ENCODE measurements around the gene TCOF1.
A peak's percentile ranks its signal among the peaks of the same experiment; 100 is the strongest.

Gene TCOF1

DNA sequence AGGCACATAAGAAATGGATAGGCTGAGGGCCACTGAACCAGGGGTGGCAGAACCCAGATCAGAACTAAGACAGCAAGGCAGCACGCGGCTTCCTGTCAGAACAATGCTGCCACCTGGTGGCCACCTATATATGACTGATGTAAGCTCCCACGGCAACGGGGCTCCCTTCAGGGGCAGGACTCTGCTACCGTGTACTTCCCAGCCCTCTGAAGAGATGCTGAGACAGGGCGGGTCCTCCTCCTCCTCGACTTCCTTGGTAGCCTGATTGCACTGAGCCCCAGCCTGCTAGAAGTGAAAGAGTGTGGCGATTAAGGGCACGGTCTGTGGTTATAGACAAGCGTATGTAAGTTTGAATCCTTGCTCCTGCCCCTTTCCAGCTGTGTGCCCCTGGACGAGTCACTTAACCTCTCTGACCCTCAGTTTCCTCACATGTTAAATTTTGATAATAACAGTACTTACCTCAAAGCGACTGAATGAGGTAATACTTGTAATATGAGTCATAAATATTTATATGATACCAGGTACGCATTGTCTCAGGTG, 78.7 kb downstream of the TCOF1 start:
- DNase-seq = peak; percentile 85

DNA sequence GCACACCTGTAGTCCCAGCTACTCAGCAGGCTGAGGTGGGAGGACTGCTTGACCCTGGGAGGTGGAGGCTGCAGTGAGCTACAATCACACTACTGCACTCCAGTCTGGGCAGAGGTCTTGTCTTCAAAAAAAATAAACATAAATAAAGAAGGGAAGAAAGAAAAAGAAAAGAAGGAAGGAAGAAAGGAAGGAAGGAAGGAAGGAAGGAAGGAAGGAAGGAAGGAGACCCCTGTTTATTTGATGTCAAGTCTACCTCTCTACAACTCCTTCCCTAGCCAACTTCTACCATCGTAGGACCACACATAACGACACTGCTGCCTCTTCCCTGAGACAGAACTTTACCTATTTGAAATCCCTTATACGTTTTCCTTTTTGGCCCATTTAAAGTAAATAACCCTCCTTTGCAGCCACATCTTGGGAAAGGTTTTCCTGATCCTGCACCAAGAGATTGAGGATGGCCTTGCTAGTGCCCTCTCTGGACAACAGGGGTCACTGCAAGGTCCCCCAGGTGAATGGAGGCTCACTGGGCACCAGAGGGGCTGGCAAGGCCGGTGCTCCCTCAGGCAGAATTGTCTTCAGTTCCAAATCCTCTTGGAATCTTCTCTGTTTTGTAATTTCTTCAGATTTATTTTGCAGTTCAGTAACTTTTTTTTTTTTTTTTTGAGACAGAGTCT, 81.5 kb downstream of the TCOF1 start:
- DNase-seq = no peak

DNA sequence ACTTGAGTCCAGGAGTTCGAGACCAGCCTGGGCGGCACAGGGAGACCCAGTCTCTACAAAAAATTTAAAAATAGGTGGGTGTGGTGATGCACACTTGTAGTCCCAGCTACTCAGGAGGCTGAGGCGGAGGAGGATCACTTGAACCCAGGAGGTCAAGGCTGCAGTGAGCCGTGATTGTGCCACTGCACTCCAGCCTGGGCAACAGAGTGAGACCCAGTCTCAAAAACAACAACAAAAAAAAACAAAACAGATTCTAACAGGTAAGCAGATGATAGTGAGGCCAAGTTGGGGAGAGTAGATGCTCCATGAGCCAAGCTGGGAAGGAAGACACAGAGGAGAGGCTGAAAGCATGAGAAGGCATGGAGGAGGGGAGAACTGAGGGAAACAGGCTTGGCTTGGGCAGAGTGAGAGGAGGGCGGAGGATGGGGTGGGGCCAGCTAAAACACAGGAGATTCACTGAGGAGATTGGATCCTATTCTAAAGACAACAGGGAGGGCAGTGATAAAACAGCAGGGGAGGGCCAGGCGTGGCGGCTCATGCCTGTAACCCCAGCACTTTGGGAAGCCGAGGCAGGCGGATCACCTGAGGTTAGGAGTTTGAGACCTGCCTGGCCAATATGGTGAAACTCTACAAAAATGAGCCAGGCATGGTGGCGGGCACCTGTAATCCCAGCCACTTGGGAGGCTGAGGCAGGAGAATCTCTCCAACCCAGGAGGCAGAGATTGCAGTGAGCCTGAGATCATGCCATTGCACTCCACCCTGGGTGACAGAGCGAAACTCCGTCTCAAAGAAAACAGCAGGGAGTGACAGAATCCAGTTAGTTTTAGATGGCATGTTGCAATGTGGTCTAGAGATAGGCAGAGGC, 83.7 kb downstream of the TCOF1 start:
- no peak for DNase-seq

DNA sequence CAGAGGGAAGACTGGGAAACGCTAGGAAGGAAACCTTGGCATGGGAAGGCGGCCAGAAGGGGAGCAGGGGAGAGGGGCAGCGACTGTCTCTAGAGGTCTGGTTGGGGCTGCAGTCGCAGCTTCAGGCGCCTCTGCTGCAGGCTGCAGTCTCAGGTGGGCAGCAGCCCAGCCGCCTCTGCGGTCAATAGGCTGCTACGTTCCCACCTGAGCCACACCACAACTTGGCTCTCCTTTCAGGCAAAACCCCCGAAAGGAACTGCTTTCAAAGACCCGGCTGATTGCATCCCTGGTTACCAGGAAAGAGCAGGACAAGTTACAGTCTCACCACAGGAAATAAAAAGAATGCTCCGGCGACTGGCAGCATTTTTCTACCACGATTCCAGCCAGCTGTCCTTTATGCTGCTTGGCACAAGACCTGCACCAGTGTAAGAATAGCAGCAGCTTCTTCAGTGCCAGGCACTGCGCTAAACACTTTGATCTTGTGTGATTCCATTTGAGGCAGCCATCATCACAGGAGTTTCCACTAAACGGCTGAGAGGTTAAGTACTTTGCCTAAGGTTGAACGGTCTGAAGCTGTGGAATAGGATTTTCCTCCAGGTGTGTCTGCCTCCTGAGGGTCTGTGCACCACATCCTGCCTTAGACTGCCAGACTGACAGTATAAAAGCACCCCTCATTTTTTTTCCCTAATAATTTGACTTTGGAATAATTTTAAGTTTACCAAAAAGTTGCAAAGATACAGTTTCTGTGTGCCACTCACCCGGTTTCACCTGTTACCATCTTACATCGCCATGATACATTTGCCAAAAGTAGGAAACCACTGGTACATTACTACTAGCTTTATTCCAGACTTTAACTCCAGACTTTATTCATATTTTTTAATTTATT, 84.6 kb downstream of the TCOF1 start:
- DNase-seq = no peak

DNA sequence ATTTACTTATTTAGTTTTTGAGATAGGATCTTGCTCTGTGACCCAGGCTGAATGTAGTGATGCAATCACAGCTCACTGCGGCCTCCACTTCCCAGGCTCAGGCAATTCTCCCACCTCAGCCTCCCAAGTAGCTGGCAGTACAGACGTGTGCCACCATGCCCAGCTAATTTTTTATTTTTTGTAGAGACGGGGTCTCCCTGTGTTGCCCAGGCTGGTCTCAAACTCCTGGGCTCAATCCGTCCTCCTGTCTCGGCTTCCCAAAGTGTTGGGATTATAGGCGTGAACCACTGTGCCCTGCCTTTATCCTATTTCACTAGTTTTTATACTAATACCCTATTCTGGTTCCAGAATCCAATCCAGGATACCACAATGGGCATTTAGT, 85.2 kb downstream of the TCOF1 start:
- no peak for DNase-seq

DNA sequence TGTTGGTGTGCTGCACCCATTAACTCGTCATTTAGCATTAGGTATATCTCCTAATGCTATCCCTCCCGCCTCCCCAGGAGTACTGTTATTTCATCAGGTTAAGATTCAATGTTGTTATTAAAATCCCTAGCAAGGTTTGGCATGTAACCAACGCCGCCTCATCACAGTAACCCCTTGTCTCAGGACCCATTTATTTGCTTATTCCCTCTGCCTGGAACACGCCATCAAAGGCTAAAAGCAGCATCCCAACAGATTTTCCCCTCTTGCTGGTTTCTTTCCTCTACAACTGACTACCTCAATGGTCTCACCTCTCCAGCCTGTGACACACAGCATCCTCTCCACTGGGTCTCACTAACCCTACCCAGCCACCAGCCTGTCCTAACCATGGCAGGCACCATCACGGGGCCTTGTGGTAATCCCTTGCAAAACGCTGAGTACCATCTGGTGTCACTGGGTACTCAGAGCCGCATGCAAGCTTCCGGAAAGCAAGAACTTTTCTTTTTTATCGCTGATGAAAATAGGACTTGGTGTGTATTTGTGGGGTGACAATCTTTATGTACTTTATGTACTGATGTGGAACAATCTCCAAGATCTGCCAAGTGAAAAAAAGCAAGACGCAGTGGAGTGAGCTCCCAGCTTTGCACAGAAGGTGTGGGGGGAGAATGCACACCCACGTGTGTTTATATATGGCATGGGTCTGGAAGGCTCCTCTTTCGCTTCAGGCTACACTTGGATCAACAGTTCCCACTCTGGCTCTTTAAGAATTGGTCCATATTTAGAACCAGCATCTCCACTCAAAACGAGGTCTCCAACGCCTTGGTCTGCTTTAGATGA, 86.0 kb downstream of the TCOF1 start:
- no peak for DNase-seq

DNA sequence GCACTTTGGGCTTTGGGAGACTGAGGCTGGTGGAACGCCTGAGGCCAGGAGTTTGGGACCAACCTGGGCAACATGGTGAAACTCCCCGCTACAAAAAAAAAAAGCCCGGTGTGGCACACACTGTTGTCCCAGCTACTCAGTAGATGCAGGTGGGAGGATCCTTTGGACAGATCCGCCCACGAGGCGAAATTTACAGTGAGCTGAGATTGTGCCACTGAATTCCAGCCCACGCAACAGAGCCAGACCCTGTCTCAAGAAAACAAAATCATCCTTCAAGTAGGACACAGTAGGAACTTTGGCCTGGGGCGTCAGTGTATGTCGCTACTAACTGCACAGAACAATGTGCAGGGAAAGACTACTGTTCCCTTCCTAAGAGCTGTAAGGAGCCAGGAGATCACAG, 87.3 kb downstream of the TCOF1 start:
- DNase-seq = no peak

DNA sequence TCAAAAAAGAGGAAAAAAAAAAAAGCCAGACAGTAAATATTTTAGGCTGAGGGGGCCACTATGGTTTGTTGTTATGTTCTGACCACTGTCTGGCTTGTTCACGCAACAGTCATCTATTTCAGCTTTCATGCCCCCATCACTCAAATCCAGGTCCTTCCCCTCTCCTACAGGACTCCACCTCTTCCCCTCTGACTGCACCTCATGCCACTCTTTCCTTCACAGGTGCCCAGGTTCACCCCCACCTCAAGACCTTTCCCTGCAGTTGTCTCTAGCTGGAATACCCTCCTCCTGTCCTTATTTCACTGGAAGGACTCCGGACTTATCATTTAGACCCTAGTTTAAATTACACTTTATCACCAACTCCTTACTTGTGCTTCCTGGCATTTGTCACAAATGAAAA, 88.6 kb downstream of the TCOF1 start:
- no peak for DNase-seq

DNA sequence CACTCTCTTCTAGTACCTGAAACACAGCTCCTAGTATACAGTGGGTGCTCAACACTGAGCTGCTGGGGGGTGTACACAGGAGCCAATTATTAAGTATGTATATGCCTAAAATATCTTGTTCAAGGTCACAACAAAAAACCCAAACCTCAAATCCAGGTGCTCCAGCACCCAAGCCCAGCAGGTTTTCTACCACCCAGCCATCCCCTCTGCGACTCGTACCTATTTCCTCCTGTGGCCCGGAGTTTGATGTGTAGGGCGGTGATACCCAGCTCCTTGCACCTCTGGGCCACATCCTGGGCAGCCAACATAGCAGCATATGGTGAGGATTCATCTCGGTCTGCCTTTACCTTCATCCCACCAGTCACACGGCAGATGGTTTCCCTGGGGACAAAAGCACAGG, 89.1 kb downstream of the TCOF1 start:
- no peak for DNase-seq

DNA sequence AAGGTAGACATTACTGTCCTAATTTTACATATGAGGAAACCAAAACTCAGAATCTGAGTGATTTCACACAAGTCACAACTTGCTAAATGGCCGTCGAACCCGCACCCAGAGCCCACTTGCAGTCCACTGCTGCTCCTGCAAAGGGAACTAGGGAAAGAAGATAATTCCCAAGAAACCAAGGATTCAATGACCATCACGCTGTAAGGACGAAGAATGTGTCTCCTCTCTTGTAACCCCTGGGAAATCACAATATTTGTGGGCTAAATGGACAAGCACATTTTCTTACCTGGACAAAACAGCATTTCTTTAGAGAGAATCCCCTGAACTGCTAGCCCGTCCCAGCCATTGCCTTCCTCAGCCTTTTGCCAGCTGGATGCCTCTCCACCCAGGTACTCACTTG, 89.7 kb downstream of the TCOF1 start:
- no peak for DNase-seq

DNA sequence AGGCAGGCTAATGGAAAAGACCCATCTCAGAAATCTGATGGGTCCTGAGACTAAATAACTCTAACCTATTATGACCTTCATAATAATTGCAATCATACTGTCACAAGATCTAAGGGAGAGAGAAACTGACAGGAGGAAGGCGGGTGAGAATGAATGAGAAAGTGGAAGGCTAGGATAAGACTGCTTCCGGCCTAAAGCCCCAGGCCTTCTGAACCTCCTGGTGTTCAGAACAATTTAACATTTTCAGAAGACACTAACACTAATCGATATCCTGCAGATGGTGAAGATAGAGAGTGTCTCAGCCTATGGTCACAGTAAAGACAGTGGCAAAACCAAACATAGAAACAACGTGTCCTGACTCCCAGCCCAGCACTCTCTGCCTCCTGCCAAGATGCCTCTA, 90.8 kb downstream of the TCOF1 start:
- no peak for DNase-seq

DNA sequence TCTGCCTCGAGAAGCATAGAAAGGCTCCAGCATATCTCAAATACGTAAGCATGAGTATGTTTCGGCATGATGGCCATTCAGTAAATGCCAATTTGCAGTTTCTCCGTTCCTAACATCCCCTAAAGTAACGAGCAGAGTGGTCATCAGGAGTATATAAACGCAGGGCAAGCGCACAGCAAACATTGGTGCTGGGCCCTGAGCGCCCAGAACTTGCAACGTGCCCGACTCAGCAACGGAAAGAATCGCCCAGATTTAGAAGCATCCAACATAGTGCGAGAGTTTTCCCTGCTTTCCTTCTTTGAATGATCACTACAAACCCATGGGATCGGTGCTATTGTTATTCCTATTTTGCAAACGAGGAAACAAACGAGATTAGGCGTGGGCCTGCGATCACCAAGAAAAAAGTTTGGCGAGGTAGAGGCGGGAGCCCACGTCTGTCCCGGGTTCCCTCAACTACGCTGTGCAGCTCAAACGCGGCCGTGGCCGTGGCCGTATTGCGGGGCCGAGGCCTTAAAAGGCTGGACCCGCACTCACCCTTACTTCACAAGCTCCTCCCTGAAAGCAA, 91.5 kb downstream of the TCOF1 start:
- no peak for DNase-seq

Measured in stimulated activated naive CD4-positive, alpha-beta T cell treated with Interleukin-2 at 50 U/mL for 16 hours (primary cell).